ENCODE measurements around the gene G6PC2. TPM values are rescaled to one million over a fixed set of nuclear protein-coding genes. Genes with fewer than 3 reads are reported as not detected.

Gene G6PC2
- total RNA-seq, 1 donor from 2014 or later: not detected

GRCh38 chr2:168941297-168941696 is 40.2 kb downstream of the G6PC2 start:
- Histone ChIP-seq H3K4me3 (no peak overlapping the region), H3K36me3 (no peaks in the 10 kb centered on the region), H3K27ac (no peak overlapping the region), H3K4me1 (no peaks in the 10 kb centered on the region), H3K27me3 (peaks cover 6% of the 10 kb centered on the region), H3K9me3 (no peaks in the 10 kb centered on the region)
- ATAC-seq: no peak
- intact Hi-C loops (cut with DNase I): no loop called here
- no peak for DNase-seq
- no peak for TF ChIP-seq CTCF (IDR thresholded peaks at IDR 0.05)

- intact Hi-C loops (cut with DNase I): no loop called here
- ATAC-seq (no peak), DNase-seq (no peak)
- no peaks in the 10 kb centered on the region for H3K9me3 ChIP-seq
- no peak overlapping the region for H3K27ac ChIP-seq
- H3K4me1 ChIP-seq: no peaks in the 10 kb centered on the region
- no peaks in the 10 kb centered on the region for H3K36me3 ChIP-seq
- no peak for TF ChIP-seq CTCF (IDR thresholded peaks at IDR 0.05)
- H3K27me3 ChIP-seq: peaks cover 6% of the 10 kb centered on the region
- no peak overlapping the region for H3K4me3 ChIP-seq
These were observed 43.0 kb downstream of the G6PC2 start for GRCh38 chr2:168944065-168944464.

- Histone ChIP-seq H3K9me3 (no peaks in the 10 kb centered on the region), H3K36me3 (no peaks in the 10 kb centered on the region), H3K27me3 (peaks cover 6% of the 10 kb centered on the region), H3K4me1 (no peaks in the 10 kb centered on the region), H3K27ac (no peak overlapping the region), H3K4me3 (no peak overlapping the region)
- ATAC-seq: no peak
- no peak for DNase-seq
- intact Hi-C loops (cut with DNase I): no loop called here
- no peak for TF ChIP-seq CTCF (IDR thresholded peaks at IDR 0.05)
These were observed 44.4 kb downstream of the G6PC2 start for GRCh38 chr2:168945508-168945907.

- Histone ChIP-seq H3K9me3 (peaks cover 4% of the 10 kb centered on the region), H3K4me3 (no peak overlapping the region), H3K36me3 (no peaks in the 10 kb centered on the region), H3K27ac (no peak overlapping the region), H3K27me3 (peaks cover 6% of the 10 kb centered on the region), H3K4me1 (no peaks in the 10 kb centered on the region)
- intact Hi-C loops (cut with DNase I): no loop called here
- peak; percentile 53 for TF ChIP-seq CTCF (IDR thresholded peaks at IDR 0.05)
- ATAC-seq (peak; percentile 53), DNase-seq (no peak)
These were observed 47.6 kb downstream of the G6PC2 start for GRCh38 chr2:168948621-168949212.

- DNase-seq: no peak
- no peak for ATAC-seq
- H3K4me3 ChIP-seq: no peak overlapping the region
- H3K9me3 ChIP-seq: peaks cover 4% of the 10 kb centered on the region
- H3K36me3 ChIP-seq: no peaks in the 10 kb centered on the region
- no peaks in the 10 kb centered on the region for H3K4me1 ChIP-seq
- H3K27ac ChIP-seq: no peak overlapping the region
- intact Hi-C loops (cut with DNase I): no loop called here
- no peak for TF ChIP-seq CTCF (IDR thresholded peaks at IDR 0.05)
- peaks cover 5% of the 10 kb centered on the region for H3K27me3 ChIP-seq
These were observed 48.2 kb downstream of the G6PC2 start for GRCh38 chr2:168949324-168949723.

- Histone ChIP-seq H3K27ac (no peak overlapping the region), H3K9me3 (peaks cover 4% of the 10 kb centered on the region), H3K4me1 (no peaks in the 10 kb centered on the region), H3K27me3 (no peaks in the 10 kb centered on the region), H3K36me3 (no peaks in the 10 kb centered on the region), H3K4me3 (no peak overlapping the region)
- DNase-seq (no peak), ATAC-seq (no peak)
- no peak for TF ChIP-seq CTCF (IDR thresholded peaks at IDR 0.05)
- intact Hi-C loops (cut with DNase I): no loop called here
These were observed 50.8 kb downstream of the G6PC2 start for GRCh38 chr2:168951871-168952270.
